NCI-H2227 treated with DMSO at 0.1 percent for 48 hours (cell line): ENCODE measurements around the gene CLEC2D.
"Not testable (repeated sequence)": the region's sequence is repeated elsewhere in the genome, so short reads cannot be mapped to it uniquely, and the experiment has no call there.

Experiments used
- DNase-seq: peaks from one replicate; lab custom pipeline; 2025; lab: John Stamatoyannopoulos, UW

CLEC2D gene, protein sequence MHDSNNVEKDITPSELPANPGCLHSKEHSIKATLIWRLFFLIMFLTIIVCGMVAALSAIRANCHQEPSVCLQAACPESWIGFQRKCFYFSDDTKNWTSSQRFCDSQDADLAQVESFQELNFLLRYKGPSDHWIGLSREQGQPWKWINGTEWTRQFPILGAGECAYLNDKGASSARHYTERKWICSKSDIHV

DNA sequence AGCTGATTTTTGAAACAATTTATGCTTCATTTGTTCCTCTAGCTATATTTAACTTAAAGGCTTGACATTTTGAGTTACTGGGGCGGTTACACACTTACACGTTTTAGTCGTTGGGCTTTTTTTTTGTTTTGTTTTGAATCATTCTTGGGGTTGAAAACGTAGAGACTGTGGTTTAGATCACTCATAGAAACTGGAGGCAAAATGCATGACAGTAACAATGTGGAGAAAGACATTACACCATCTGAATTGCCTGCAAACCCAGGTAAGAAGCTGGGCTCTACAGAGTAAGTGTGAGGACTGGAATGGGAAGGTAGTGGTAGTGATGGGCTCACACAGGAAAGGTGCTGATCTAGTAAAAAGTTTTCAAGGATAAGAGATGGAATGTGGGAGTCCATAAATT, at the start of gene CLEC2D:
Gene CLEC2D (plus strand): TSS at position 180 of the 400 bp plus-strand sequence. CDS start 22 bp downstream, at position 202.
- no peak for DNase-seq

DNA sequence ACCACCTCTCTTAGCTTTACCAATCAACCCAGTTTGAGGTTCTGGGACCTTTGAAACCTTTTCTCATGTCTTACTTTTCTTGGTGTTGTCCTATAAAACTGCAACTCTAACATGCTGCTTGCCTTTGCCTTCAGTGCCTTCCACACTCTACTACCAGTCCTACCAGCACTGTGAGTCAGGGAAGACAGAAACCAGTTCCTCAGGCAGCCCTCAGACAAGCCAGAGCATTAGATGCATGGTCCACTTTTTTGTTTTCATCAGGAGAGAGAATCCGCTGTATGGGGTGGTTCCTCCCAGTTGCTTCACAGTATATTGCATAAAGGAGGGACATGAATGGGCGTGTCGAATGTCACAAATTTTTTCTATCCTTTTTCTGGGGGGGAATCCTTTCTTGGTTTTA, 44.5 kb upstream of the CLEC2D start:
- DNase-seq, result no peak

DNA sequence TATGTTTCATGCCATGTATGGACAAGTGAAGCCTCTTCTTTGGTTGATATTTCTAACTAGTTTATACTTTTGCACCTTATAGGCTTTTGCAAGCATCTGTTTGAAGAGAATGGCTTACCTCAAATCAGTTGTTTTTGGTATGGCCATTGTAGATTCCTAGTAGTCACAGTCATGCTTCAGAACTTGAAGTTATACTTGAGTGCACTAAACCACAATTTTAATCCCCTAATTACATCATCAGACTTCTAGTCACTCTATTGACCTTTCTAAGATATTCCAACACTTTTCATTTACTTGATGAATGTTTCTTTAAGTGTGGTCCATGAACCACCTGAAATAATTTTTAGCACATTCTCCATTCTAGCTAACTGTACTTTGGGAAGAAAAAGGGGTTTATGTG, 43.2 kb upstream of the CLEC2D start:
- no peak for DNase-seq

DNA sequence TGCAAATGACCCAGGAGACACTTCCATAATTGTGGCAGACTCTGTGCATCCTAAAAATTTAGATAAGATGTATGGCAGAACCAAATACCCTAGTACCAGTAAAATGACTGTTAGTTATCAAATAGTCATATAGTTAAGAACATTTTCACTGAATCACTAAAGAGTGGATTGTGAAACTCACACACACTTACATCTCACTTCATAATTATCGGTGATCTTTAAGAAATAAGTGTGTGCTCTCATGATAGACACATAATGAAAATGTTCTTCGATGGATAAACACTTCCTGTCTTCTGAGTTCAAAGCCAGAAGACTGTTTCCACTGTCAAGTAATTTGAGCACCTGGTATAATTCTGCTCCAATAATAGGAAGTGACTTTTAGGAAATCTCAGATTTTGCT, 42.7 kb upstream of the CLEC2D start:
- no peak for DNase-seq

DNA sequence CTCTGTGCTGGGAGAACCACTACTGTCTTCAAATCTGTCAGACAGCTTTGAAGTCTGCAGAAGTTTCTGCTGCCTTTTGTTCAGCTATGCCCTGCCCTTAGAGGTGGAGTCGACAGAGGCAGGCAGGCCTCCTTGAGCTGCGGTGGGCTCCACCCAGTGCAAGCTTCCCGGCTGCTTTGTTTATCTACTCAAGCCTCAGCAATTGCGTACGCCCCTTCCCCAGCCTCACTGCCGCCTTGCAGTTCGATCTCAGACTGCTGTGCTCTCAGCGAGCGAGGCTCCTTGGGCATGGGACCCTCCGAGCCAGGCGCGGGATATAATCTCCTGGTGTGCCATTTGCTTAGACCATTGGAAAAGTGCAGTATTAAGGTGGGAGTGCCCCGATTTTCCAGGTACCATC, 36.7 kb upstream of the CLEC2D start:
- no peak for DNase-seq

DNA sequence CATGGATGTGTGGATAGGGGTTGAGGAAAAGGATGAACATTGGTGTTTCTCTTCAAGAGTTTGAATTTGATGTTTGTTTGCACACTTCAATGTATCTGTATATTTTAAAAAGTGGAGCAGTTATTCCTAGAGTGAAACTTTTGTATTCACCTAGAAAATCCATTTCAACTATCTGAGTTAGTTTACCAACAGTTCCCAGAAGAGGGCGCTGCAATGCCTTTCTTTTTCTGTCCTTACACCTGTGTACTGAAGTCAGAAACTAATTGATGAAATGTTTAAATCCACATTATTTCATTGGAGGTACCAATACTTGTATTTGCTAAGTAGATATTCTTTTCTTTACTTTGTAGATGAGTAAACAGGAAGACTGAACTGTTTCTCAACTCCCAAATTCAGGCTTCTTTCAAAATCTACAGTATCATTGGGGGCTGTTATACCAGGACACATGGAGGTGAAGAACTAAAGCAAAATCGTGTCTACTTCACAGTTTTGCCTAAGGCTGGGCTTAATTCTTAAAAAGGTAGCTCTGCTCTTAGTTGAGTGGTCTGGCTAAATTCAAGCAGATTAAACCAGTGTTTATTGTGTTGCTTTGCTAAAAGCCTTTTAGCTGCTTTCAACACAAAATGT, 35.2 kb upstream of the CLEC2D start:
- DNase-seq, result peak; percentile 1

DNA sequence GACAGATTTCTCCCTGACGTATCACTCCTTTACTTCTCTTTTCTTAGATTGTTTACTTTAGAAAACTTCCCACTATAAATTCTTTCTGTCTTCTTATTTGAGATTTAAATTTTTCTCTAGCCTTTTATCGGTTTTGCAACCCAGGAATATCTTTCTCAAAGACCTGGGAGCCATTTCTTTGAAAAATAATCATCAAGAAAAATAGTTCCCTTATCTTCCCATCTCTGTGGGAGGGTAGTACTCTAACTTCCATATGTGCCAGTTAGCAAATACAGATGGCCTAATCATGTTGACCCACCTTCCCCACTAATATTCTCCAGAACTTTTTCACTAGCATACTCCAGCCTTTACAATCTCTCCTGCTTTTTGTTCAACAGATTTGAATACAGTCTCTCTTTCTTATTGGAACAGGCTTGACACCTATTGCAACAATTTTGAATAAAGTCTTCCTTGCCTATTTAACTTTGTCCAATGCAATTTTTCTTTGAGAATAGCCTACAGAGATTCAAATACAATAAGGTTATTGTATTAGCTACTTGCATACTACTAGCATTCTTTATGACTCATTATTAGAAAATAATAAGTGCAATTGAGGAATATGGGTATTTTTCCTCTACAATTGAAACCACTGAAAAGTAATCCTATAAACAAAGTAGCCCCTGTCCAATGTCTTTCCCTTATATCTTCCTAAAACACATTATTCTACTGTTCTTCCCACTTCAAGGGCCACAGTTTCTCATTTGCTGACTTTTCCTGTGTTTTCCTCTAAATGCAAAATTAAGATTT, 34.4 kb upstream of the CLEC2D start:
- DNase-seq, result no peak

DNA sequence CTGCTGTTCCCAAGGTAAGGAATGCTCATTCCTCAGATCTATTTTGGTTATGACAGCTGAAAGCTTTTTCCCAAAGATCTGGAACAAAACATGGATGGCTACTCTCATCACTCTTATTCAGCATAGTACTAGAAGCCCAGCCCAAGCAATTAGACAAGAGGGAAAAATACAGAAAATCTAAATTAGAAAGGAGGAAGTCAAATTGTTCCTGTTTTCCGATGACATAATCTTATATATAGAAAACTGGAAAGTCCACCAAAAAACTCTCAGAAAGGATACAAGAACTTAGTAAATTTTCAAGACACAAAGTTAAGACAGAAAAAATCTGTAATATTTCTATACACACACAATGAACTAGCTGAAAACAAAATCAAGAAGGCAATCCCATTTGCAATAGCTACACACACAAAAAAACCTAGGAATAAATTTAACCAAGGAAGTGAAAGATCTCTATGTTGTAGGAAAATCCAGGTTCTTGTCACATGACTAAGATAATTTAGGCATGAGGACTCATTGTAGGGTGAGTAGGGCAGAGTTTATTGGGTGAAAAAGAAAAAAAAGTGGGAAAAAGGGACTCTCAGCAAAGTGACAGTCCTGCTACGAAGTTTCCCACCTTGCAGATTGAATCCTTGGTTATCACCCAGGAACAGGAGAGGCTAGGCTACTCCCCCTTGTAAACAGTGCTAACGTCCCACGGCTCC, 33.2 kb upstream of the CLEC2D start:
- no peak for DNase-seq

DNA sequence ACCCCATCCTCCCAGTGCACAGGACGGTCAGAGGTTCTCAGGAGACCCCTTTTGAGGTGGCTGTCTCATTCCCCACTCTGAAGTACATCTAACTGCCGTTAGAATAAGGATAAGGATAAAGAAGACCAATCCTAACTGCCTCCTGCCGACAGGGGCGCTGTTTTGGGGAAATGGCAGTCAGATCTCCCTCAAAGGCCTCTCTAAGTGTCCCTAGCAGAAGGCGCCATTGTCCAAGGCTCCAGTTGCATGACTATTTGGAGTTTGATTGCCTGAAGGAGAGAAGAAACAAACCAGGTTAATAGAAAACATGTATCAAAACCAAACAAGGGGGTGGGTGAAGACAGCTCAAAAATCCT, 32.7 kb upstream of the CLEC2D start:
- DNase-seq, result no peak

DNA sequence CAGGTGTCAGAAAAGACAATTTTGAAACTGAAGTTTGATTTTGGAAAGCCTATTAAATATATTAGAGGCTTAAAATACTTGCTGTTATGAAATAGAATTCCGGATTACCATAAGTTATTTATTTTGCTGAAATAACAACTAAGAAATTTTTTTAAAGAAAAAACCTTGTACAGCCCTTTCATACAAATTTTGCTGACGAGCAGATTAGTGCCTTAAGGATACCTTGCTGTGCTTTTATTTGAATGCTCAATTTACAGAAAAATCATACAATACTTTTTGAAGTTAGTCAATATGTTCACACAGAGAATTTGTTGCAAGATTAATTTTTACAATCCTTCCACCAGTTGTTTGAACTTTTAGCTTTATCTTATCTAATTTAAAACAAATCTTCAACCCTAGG, 29.5 kb upstream of the CLEC2D start:
- DNase-seq, result no peak

DNA sequence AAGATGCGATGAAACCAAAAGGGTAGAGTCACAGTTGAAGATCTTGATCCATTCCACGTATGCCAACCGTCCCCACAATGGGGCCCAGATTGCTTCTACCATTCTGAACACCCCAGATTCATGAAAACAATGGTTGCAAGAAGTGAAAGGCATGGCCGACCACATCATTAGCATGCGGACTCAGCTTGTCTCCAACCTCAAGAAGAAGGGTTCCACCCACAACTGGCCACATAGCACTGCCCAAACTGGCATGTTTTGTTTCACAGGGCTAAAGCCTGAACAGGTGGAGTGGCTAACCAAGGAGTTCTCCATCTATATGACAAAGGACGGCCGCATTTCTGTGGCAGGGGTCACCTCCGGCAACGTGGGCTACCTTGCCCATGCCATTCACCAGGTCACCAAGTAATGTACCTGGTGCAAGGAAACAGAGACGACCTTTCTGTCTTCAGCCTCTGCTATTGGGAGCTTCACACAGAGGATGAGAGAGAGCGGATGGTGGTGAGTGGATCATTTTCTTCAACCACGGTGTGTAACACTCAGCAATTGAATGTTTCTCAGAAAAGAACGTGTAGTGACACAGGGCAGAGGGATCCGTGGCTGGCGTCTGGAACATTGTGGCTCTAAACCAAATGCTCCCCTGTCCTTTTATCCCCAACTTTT, 26.8 kb upstream of the CLEC2D start:
- DNase-seq, result no peak

DNA sequence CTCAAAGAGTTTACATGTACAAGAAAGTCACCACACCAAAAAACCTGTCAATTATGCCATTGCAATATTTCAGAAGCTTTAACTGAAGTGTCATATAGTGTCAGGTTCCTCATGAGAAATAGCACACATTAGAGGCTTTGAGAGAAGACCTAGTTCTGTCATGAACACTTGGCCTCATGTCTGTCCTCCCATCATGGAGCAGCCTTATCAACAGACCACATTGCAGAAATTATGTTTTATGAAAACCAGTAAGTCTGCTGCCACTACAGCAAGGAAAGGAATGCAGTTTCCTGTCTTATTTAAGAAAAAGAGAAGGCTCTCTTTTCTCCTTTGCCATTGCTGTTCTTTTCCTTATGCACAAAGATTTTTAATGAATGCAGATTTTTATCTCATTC, 26.2 kb upstream of the CLEC2D start:
- DNase-seq, result no peak

DNA sequence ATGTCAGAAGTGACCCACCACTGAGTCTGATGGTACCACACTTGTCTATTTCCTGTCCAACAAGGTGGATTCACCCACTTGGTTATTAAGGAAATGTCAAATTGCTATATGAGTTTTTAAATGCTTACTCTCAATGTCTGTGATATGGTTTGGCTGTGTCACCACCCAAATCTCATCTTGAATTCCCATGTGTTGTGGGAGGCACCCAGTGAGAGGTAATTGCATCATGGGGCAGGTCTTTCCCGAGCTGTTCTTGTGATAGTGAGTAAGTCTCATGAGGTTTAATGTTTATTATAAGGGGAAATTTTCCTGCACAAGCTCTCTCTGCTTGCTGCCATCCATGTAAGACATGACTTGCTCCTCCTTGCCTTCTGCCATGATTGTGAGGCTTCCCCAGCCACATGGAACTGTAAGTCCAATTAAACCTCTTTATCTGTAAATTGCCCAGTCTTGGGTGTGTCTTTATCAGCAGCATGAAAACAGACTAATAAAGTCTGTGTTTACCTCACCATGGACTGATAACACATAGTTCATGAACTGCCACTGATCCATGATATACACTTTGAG, 24.4 kb upstream of the CLEC2D start:
- not testable (repeated sequence) for DNase-seq

DNA sequence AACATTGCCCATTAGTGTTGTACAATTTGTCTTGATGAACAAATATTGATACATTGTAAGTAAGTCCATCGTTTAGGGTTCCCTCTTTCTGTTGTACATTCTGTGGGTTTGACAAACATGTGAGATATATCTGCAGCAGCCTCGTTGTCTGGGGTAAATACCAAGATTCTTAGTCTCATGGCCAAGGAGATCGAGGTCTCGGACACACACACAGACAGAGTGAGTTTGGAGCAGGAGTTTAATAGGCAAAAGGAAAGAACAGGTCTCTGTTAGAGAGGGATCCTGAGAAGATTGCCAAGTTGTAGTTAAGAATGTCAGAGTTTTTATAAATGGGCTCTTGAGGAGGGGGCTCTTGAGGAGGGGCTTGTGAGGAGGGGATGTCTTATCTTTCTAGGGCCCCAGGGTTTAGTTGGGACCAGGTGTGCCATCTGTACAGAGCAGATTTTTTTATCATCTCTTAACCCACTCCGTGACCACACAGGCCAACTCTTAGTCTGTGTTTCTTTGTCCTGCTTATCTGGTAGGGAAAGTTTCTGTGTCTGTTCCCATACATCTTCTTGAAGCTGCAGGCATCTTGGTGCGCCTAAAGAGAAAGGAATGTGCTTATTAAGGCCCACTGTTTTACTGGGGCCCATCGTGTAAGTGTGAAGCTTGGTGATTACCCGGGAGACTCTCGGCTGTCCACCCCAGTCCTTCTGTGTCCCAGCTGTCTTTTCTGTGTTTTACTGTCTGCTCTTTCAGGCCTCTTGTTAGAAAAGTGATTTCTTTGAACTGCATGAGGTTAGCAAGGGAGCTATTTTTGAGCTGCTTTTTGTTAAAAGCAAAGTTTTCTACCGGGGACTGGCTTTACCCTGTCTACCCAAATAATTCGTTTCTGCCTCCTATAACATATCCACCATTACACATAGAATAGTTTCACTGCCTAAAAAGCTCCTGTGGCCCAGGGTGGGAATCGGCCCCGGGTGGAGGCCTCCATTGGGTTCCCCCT, 22.4 kb upstream of the CLEC2D start:
- DNase-seq, result no peak

DNA sequence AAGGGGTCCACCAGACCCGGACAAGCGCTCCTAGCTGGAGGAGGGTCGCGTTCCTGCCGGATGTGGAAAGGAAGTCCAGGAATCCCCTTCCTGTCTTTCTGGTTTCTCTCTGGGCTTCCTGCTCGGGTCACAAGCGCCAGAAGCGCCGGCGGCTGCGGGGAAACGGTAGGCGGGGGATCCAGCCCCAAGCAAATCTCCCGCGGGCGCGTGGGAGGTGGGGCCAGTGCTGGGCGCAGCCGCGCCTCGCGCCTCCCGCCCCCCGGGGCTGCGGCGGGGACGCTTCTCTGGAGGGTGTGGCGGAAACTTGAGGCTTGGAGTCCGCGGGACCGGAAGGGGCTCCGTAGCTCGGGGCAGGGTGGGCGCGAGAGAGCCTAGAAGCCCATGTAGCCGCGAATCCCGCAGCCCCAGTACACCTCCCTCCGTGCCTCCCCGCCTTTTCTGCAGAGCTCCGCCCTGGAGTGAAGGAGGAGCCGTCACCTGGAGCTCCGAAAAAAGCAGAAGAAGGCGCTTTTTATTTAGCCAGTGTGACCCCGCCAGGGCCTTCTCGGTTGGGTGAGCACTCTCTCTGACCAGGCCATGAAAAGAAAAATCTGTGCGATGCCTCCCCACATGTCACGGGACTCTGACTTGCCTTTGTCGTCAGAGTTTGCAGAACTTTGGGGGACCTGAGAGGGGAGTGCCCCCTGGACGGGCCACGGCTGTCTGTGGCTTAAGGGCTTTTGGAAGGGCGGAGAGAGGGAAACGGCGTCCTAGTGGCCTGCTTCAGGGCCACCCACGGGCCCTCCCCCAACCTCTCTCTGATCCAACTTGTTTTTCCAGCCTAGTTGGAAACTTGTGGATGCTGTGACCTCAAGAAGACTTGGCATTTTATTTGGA, 21.4 kb upstream of the CLEC2D start:
- DNase-seq, result peak; percentile 76

DNA sequence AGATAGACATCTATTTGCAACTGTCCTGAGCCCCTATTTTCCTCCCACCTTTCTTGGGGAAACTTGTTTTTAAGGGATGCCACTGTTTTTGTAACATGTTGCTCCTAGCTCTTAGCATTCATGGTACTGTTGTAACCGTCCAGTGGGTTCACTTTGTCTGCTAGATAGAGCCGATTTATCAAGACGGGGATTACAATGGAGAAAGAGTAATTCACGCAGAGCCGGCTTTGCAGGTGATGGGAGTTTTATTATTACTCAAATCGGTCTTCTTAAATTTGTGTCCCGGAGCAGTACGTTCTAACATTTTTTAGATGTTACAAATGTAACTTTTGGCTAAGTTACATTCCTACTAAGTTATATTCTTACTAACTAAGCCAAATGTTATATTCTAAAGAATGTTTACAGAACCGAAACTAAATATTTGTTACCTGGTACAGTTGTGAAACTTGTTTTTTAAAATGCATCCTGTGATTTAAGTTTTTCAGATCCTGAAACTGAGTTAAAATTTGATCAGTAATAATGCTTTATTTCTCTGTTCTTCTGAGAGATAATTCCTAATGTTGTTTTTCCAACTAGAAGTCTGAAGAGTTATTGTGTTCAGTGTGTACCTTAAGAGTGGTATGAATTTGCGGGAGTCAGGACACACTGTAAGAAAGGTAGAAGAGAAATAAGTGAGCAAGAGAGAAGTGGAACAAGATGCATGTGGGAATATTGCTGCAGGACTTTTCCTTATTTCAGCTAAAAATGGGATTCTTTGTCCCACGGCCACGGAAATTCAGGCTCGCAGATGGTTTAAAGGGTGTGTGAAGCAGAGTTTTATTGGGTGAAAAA, 20.6 kb upstream of the CLEC2D start:
- peak; percentile 19 for DNase-seq

DNA sequence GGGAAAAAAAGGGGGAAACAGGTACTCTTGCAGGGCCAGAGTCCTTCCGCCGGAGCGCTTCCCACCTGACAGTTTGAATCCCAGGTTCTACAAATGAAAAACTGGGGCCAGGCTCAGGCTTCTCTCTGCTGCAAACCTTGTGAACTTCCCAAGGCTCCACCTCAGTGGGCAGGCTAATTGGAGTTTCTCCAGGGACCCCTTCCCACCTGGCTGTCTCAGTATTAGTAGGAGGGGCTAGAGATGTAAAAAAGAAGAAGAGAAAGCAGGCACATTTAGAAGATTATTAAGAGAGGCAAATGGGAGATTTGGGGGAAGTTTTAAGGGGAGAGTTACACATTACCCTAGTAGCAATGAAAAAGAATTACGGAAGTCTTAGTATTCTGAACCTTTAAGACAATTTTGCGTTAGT, 20.0 kb upstream of the CLEC2D start:
- DNase-seq, result no peak

DNA sequence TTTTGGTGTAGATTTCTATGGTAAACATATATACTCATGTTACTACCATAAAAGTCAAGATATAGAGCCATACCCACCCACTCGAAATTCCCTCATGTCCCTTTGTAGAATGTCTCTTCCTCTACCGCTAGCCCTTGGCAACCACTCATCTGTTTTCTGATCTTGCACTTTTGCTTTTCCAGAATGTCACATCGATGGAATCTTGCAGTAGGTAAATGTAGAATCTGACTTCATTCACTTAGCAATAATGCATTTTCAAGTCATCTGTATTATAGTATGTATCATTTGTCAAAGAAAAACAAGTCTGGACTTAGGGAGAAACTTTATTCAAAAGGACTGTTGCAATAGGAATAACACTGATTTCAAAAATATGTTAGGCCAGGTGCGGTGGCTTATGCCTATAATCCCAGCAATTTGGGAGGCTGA, 19.3 kb upstream of the CLEC2D start:
- no peak for DNase-seq

DNA sequence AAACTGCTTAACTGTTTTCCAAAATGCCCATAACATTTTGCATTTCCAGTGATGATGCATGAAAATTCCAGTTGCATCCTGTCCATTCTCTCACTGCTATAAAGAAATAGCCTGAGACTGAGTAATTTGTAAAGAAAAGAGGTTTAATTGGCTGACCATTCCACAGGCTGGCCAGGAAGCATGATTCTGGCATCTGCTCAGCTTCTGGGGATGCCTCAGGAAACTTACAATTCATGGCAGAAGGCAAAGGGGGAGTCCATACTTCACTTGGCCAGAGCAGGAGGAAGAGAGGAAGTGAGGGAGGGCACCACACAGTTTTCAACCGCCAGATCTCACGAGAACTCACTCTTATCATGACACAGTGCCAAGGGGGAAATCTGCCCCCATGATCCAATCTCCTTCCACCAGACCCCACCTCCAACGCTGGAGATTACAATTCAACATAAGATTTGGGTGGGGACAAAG, 18.2 kb upstream of the CLEC2D start:
- DNase-seq, result no peak
